GM18508 (cell line): ENCODE measurements around the gene PCK2.
"Not testable (repeated sequence)": the region's sequence is repeated elsewhere in the genome, so short reads cannot be mapped to it uniquely, and the experiment has no call there.

ENCODE experiments used
- ATAC-seq: cut with Tn5 transposase; IDR thresholded peaks from one replicate; pipeline ENCODE4 v1.9.1; 2021; ENCODE audit warnings: moderate number of reproducible peaks; ENCODE audit not compliant: insufficient read depth, unreplicated experiment

Gene PCK2

DNA sequence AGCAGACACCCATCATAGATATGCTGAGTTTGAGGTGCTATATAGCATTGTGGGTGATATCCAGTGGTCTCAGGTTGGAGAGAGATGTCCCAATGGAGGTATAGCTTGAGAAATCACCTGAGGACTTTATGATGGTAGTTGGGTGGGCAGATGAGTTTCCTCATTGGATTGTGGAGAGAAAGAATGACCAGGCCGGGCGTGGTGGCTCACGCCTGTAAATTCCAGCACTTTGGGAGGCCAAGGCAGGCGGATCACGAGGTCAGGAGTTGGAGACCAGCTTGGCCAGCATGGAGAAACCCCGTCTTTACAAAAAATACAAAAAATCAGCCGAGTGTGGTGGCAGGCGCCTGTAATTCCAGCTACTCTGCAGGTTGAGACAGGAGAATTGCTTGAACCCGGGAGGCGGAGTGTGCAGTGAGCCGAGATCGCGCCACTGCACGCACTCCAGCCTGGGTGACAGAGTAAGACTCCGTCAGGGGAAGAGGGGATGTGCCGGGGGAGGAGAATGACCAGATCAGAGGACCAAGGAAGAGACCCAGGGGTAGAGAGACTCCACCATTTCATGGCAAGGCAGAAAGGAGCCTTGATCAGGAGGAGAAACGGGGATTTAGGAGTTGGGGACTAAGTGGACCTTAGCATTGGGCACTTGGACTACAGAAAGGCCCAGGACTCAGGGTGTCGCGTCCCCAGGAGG lies 757 bp upstream of the PCK2 start:
- no peak for ATAC-seq

DNA sequence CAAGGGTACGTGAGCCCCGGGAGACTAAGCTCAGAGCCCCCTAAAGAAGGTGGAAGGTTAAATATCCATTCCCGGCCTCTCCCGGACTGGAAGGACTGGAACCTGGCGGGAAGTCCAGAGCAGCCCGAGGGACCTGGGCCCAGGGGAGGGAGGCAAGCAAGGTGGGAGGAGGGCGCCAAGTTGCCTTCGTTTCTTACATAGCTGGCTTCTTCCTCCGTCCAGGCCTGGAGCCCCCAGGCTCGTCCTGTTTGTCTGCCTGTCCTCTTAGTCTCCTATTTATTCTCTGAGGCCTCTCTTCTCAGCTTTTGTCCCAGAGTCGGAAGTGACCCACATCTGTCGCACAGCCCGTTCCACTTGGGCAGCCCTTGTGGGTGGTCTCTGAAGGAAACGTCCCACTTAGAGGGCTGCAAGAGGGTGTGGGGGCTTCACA lies 745 bp downstream of the PCK2 start:
- ATAC-seq, result no peak

DNA sequence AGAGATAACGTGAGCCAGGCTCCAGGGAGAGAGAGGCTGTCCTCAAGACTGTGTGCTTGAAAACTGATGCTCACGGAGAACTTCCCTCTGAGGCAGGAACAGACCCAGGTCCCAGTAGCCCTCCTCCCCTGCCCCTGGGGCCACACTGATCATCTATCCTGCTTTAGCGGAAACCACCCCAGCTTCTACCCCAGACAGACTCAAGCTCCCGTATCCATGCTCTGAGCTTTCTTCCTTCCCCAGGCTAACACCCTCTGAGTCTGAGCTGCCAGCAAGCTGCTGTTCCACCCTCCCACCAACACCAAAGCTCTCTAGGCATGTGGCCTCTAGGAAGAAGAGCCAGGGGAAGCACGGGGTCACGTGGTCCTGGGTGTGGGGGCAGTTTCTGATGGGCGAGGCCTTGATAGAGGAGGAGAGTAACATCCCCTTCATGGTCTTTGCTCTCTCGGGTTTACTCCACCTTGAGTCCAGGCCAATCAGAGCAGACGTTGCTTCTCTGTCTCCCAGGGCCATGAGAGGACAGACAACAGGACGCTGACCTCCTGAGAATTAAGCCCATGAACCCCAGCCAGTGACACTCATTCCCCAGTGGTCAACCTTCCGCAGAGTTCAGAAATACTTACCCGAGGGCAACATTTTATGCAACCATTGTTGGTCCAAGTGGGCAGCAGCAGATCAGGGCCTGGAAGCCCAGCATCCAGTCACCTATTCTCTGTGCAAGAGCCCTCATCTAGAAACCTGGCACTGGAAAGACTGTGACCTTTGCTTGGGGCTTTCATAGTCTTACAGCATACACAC lies 1.4 kb downstream of the PCK2 start:
- peak; percentile 61 for ATAC-seq

DNA sequence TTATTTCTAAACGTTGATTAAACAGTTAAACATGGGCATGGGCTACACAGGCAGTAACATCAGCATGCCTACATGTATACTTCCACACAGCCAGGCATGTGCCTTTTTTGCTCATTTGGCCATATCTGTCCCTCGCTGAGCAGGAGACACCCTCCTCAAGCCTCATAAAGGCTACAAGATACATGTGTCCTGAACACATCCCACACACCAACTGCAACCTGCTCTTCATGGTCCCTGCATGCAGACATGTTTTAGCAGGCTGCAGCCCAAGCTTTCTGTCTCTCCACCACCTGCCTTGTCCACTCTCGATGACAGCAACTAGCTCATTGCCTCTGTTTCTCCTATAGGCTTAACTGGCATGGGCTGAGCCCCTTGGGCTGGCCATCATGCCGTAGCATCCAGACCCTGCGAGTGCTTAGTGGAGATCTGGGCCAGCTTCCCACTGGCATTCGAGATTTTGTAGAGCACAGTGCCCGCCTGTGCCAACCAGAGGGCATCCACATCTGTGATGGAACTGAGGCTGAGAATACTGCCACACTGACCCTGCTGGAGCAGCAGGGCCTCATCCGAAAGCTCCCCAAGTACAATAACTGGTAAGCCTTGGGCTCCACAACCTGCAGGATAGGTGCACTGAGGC lies 2.6 kb downstream of the PCK2 start:
- no peak for ATAC-seq

DNA sequence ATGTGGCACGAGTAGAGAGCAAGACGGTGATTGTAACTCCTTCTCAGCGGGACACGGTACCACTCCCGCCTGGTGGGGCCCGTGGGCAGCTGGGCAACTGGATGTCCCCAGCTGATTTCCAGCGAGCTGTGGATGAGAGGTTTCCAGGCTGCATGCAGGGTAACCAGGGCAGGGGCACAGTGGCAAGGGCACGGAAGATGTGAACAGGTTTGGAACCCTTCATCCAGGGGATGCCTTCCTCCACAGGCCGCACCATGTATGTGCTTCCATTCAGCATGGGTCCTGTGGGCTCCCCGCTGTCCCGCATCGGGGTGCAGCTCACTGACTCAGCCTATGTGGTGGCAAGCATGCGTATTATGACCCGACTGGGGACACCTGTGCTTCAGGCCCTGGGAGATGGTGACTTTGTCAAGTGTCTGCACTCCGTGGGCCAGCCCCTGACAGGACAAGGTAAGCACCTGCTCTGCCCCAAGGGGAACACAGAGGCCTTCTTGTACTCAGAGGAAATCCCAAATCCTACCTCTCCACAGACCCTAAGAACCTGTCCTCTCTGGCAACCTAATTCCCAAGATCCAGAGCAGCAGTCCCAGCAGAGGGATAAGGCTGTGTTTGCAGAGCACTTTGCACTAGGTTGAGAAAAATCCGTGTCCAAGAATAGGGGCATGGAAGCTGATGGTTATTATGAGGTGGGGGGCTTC lies 4.3 kb downstream of the PCK2 start:
- no peak for ATAC-seq

DNA sequence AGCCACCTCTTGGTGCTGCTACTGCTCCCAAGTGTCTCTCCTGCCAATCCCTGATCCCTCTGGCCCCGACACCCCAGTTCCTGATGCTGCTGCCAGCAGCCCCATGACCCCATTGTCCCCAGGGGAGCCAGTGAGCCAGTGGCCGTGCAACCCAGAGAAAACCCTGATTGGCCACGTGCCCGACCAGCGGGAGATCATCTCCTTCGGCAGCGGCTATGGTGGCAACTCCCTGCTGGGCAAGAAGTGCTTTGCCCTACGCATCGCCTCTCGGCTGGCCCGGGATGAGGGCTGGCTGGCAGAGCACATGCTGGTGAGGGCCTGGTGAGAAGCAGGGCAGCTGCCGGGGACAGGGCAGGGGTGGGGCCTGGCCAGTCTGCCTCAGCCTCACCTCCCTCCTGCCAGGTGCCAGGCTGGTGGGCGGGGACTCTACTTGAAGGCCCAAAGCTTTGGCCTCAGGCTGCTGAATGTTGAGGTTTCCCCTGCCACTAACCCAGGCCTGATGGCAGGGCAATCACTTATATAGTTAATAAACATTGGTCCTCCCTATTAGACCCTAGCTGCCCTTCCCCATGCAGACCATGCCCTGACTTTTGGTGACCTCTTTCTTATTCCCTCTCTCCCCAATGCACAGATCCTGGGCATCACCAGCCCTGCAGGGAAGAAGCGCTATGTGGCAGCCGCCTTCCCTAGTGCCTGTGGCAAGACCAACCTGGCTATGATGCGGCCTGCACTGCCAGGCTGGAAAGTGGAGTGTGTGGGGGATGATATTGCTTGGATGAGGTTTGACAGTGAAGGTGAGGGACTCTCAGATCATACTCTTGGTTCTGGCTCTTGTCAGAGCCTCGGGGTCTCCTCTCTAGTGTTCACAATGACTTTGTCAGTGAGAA lies 5.1 kb downstream of the PCK2 start:
- no peak for ATAC-seq

DNA sequence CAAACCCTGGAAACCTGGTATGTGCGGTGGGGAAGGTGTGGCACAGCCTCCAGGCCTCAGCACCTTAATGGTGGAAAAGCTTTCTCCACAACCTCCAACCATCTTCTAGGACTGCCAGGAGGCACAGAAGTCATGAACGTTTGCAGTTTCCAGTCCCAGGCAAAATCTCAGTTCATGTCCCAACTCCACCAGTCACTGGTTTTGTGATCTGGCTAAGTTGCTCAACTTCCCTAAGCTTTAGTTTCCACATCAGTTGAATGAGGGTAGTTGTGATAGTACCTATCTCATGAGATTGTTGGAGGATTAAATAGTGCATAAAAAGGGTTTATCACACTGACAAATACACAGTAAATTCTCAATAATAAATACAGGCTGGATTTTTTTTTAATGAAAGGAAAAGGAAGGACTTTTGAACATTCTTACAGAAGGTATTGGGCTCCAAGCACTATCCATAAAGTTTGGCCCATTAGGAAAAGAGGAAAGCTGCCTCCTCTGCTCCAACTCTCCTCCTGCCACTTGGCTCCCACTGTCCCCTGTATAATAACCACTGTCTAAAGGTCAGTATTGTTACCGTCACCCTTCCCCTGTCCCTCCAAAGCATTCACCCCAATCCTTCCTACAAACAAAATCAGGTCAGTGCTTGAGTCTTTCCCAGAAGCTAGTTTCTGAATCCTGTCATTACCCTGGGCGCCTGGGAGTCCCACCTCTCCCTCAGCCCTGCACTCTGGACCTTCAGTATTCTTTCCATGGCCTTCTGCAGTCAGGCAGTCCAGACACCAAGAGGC lies 6.3 kb downstream of the PCK2 start:
- no peak for ATAC-seq

DNA sequence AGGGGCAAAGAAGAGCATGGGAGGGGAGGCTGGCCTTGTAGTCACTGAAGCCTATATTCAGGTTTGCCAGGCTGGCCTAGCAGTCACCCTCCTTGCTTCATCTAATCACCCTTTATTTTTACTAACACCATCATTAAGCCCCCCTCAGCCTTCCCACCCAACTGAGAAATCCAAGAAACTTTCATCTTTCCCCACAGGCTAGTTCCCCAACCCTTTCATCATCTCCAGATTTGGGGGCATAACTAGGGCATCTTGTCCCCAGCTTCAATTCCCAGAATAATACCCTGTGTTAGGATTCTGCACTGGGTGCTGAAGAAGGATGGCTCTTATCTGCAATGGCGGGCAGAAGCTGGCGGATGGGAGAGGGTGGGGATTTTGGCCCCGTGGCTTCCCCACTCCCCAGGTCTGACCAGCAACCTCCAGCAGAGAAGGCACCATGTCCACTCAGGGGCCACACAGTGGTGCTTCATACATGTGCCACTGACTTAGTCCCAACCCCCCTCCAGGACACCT lies 6.9 kb downstream of the PCK2 start:
- no peak for ATAC-seq

DNA sequence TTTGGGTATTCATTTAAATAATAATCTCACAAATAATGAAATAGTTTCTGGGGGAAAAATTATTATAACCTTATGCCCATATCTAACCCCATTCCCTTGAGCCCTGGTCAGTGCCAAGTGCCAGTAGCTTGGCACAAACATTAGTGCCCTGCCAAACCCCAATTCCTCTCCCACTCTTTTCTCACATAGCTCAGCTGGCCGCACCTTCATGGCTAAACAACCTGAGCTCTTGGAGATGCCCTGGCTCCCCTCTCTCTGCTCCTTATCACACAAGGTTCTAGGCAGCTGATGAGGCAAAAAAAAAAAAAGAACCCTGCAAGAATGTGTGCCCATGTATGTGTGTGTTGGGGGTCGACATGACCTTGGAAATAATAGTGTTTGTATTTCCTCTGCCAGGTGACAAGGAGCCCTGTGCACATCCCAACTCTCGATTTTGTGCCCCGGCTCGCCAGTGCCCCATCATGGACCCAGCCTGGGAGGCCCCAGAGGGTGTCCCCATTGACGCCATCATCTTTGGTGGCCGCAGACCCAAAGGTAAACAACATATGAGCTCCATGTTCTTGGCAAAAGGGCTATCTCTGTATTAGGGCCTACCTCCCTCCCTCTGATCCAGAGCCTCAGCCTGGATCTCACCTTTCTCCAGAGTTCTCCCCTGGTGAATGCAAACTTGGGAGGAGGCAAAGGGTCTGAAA lies 8.4 kb downstream of the PCK2 start:
- no peak for ATAC-seq

DNA sequence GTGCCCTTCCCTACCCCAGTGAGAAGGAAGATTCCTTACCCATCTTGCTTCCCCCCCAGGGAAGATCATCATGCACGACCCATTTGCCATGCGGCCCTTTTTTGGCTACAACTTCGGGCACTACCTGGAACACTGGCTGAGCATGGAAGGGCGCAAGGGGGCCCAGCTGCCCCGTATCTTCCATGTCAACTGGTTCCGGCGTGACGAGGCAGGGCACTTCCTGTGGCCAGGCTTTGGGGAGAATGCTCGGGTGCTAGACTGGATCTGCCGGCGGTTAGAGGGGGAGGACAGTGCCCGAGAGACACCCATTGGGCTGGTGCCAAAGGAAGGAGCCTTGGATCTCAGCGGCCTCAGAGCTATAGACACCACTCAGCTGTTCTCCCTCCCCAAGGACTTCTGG lies 9.3 kb downstream of the PCK2 start:
- no peak for ATAC-seq

DNA sequence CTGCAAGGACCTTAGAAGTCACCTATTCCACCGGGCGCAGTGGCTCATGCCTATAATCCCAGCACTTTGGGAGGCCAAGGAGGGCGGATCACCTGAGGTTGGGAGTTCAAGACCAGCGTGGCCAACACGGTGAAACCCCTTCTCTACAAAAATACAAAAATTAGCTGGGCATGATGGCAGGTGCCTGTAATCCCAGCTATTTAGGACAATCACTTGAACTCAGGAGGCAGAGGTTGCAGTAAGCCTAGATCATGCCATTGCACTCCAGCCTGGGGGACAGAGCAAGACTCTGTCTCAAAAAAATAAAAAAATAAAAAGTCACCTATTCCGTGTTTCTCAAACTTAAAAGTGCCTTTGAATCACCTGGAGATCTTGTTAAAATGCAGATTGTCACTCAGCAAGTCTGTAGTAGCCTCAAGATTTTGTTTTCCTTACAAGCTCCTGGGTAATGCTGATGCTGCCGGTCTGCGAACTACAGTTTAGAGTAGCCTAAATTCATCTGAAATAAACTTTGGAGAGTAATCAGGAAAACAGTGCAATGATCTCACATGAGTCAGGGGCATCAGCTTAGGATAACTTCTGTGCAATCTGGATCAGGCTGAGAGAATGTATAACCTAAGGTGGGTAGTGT lies 11.6 kb downstream of the PCK2 start:
- ATAC-seq, result not testable (repeated sequence)

DNA sequence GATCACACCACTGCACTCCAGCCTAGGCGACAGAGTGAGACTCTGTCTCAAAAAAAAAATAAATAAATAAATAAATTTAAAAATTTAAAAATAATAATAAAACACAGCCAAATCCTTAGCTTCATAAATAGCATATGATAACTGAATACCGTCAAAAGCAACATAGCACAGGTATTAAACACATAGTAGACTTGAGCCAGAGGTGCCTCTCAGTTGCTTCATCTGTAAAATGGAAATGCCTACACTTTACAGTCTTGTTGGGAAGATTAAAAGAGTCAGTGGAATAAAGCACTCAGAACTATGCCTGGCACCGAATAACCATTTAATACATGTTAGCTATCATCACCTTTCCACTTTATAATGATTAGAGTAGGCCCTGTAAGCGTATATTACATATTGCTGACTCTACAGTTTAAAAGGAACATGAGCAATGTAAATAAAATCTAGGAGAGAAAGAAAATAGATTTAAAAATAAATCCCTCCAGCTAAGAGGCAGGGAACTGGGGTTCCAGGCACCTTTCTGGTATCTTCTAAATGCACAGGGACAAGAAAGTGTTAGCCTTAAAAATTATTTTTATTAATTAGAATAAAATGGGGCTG lies 12.7 kb downstream of the PCK2 start:
- ATAC-seq, result no peak

DNA sequence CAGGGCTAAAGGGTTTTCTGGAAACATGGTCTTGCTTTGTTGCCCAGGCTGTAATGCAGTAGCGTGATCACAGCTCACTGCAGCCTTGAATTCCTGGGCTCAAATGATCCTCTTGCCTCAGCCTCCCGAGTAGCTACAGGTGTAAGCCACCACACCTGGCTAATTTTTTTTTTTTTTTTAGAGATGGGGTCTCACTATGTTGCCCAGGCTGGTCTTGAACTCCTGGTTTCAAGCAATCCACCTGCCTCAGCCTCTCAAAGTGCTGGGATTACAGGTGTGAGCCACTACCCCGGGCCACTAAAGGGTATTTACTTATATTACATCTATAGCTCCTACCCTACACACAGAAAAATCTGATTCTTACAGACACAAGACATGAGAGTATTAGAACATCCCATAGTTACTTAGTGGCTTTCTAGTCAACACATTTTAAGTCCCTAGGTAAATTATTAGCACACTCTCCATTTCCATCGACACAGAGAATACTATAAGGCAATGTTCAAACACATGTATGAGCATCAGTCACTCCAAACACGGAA lies 14.3 kb downstream of the PCK2 start:
- ATAC-seq, result peak; percentile 27

DNA sequence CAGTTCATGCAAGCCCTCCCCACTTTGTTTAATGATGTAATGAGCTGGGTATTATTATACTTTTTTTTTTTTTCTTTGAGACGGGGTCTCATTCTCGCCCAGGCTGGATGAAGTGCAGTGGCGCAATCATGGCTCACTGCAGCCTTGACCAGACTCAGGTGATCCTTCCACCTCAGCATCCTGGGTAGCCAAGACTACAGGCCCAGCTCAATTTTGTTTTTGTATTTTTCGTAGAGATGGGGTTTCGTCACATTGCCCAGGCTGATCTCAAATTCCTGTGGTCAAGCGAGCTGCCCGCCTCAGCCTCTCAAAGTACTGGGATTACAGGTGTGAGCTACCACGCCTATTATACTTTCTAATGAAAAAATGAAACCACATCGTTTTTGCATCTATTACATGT lies 15.9 kb downstream of the PCK2 start:
- no peak for ATAC-seq

DNA sequence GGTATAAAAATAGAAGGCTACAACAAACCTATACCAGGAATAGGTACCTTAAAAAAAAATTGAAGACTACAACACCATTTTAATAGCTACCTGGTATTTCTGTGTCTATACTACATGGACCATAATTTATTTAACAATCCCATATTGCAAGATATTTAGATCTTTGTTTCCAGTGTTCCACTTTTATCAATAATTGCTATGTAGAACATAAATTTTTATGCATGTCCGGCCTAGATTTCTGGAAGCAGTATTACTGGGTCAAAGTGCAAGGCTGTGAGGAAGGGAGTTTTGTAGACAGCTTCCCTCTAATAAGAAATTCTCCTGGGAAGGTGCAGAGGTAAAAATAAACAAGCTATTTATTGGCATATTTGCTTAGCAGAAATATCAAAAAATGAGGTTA lies 16.4 kb downstream of the PCK2 start:
- no peak for ATAC-seq

DNA sequence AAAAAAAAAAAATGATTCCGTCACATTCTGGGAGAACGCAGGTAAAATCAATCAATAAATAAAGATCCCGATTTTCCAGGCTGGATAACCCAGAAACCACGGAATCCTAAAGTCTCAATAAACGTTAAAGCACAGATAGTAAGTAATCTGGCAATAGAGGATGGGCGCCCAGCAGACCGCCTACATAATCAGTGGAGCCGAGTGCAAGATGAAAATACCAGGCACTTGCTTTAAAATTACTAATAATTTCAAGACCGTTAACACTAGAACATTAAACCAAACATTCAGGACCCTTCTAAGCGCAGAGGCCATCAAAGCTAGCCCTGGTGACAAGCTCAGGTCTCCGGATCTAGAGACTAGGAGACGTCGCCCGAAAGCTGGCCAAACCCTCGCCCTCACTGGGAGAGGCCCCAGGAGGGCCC lies 19.3 kb downstream of the PCK2 start:
- ATAC-seq, result no peak
